Measurements from ENCODE around the gene SCIMP.
A peak's percentile ranks its signal among the peaks of the same experiment; 100 is the strongest.

SCIMP gene

DNA sequence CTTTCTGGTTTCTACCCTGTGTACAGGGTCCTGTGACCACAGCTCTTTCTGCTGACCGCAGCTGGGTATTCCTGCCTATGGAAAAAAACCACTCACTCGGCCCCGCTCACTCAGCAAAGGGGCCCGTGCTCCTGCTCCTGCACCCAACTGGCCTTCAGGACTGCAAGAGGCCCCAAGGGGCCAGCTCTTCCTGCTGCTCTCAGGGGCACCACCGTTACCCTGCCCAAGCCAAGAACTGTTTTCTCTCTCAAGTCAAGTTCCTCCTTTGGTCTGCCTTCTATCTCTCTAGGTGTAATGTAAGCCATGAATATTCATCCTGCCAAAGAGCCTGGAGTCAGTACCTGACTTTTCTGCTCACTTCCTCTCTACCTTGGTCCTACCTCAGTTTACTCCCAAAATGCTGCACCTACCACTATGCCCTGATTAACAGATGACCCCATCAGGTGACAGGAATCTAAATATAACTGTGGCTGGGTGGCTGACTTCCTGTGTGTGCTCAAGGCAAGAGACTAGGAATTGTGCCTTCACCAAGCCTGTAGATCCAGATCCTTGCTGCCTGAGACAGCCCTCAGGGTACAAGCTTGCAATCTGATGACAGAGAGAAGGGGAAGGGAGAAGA is 20.4 kb upstream of the SCIMP start:
- H3K27ac ChIP-seq (ENCODE audit: low read length, poor library complexity, severe bottlenecking), result no peak overlapping the region
- H2BK15ac ChIP-seq (ENCODE audit: low read depth, poor library complexity, severe bottlenecking), result no peak overlapping the region
- no peak overlapping the region for H2AFZ ChIP-seq (ENCODE audit: low read depth, low read length)
- H4K91ac ChIP-seq (ENCODE audit: low read length), result peak overlapping the region; percentile 75
- H2BK120ac ChIP-seq (ENCODE audit: low read depth, low read length), result no peak overlapping the region
- H3K36me3 ChIP-seq (ENCODE audit: control insufficient read depth in 1 of 2, insufficient read depth in 2 of 2, low read depth in 1 of 2, low read length in 2 of 2), result no peaks in the 10 kb centered on the region
- 74% methylated on average over 5 of the region's 5 CpGs for WGBS
- H3K9ac ChIP-seq (ENCODE audit: low read length), result no peak overlapping the region
- H3K4me1 ChIP-seq (ENCODE audit: control insufficient read depth, insufficient read depth, low read depth, low read length), result no peaks in the 10 kb centered on the region
- H3K4ac ChIP-seq (ENCODE audit: low read depth in 1 of 2, low read length in 2 of 2), result peak overlapping the region in 1 of 2 experiments; percentile 35
- no peak overlapping the region for H3K23ac ChIP-seq (ENCODE audit: low read length in 2 of 2)
- no peak overlapping the region for H3K4me2 ChIP-seq (ENCODE audit: low read length, poor library complexity, severe bottlenecking)
- H3K18ac ChIP-seq (ENCODE audit: low read depth in 1 of 2, low read length in 2 of 2), result no peak overlapping the region
- H3K79me1 ChIP-seq (replicated peaks; ENCODE audit: low read length, poor library complexity, severe bottlenecking), result no peaks in the 10 kb centered on the region
- H4K8ac ChIP-seq (ENCODE audit: low read length), result no peak overlapping the region
- no peaks in the 10 kb centered on the region for H3K9me3 ChIP-seq (ENCODE audit: control insufficient read depth, low read length)
- DNase-seq, result no peak
- H2AK5ac ChIP-seq (ENCODE audit: low read length, severe bottlenecking), result no peak overlapping the region
- H3K4me3 ChIP-seq (ENCODE audit: insufficient read depth in 1 of 2, low read depth in 1 of 2, low read length in 2 of 2), result no peak overlapping the region
- H3K14ac ChIP-seq (ENCODE audit: low read length in 2 of 2), result no peak overlapping the region
- no peaks in the 10 kb centered on the region for H3K27me3 ChIP-seq (ENCODE audit: control insufficient read depth in 1 of 2, insufficient read depth in 1 of 2, low read length in 2 of 2)
- H2BK5ac ChIP-seq (ENCODE audit: low read depth, low read length, poor library complexity, severe bottlenecking), result no peak overlapping the region
- H2BK12ac ChIP-seq (ENCODE audit: low read length in 2 of 2), result no peak overlapping the region

DNA sequence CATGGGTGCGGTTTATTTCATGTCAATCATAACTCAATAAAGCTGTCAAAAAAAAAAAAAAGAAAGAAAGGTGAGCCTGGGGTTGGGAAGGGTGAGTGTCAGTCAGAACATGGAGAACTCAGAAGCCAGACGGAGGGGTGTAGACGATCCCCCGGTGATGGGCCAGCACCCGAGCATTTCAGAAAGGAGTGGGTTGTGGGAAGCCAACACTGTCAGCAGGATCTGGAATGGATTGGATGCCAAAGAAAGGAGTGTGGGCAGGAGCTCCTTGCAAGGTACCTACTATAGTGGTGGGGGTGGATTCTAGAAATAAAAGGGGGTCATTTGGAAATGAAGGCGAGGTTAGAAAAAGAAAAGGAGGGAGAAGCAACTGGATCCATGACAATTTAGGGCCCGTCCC is 19.8 kb upstream of the SCIMP start:
- 78% methylated on average over 6 of the region's 7 CpGs for WGBS
- H2AFZ ChIP-seq (ENCODE audit: low read depth, low read length), result no peak overlapping the region
- H3K4me2 ChIP-seq (ENCODE audit: low read length, poor library complexity, severe bottlenecking), result no peak overlapping the region
- H2BK5ac ChIP-seq (ENCODE audit: low read depth, low read length, poor library complexity, severe bottlenecking), result no peak overlapping the region
- H2BK120ac ChIP-seq (ENCODE audit: low read depth, low read length), result no peak overlapping the region
- no peak overlapping the region for H3K27ac ChIP-seq (ENCODE audit: low read length, poor library complexity, severe bottlenecking)
- H2BK12ac ChIP-seq (ENCODE audit: low read length in 2 of 2), result no peak overlapping the region
- H3K36me3 ChIP-seq (ENCODE audit: control insufficient read depth in 1 of 2, insufficient read depth in 2 of 2, low read depth in 1 of 2, low read length in 2 of 2), result no peaks in the 10 kb centered on the region
- H4K91ac ChIP-seq (ENCODE audit: low read length), result no peak overlapping the region
- H3K27me3 ChIP-seq (ENCODE audit: control insufficient read depth in 1 of 2, insufficient read depth in 1 of 2, low read length in 2 of 2), result no peaks in the 10 kb centered on the region
- H3K14ac ChIP-seq (ENCODE audit: low read length in 2 of 2), result no peak overlapping the region
- H3K9ac ChIP-seq (ENCODE audit: low read length), result no peak overlapping the region
- no peak overlapping the region for H4K8ac ChIP-seq (ENCODE audit: low read length)
- no peak overlapping the region for H3K18ac ChIP-seq (ENCODE audit: low read depth in 1 of 2, low read length in 2 of 2)
- H3K9me3 ChIP-seq (ENCODE audit: control insufficient read depth, low read length), result no peaks in the 10 kb centered on the region
- no peaks in the 10 kb centered on the region for H3K79me1 ChIP-seq (replicated peaks; ENCODE audit: low read length, poor library complexity, severe bottlenecking)
- H3K4me3 ChIP-seq (ENCODE audit: insufficient read depth in 1 of 2, low read depth in 1 of 2, low read length in 2 of 2), result no peak overlapping the region
- H3K4ac ChIP-seq (ENCODE audit: low read depth in 1 of 2, low read length in 2 of 2), result no peak overlapping the region
- no peak for DNase-seq
- H3K23ac ChIP-seq (ENCODE audit: low read length in 2 of 2), result no peak overlapping the region
- no peak overlapping the region for H2BK15ac ChIP-seq (ENCODE audit: low read depth, poor library complexity, severe bottlenecking)
- H3K4me1 ChIP-seq (ENCODE audit: control insufficient read depth, insufficient read depth, low read depth, low read length), result no peaks in the 10 kb centered on the region
- H2AK5ac ChIP-seq (ENCODE audit: low read length, severe bottlenecking), result no peak overlapping the region

DNA sequence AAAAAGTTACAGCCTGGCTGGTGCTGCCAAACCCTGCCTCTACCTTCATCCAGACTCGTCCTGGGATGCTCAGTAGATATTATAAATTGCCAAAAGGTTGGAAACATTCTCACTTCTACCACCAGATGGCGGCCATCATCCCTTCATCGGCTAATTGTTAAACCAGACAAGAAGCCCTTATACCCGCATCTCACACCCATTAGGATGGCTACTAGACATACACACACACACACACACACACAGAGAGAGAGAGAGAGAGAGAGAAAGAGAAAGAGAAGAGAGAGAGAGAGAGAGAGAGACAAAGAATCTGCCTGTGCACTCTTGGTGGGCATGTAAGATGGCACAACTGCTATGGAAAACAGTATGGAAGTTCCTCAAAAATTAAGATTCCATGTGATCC is 15.0 kb upstream of the SCIMP start:
- no peak overlapping the region for H3K27ac ChIP-seq (ENCODE audit: low read length, poor library complexity, severe bottlenecking)
- H2BK5ac ChIP-seq (ENCODE audit: low read depth, low read length, poor library complexity, severe bottlenecking), result no peak overlapping the region
- peak overlapping the region; percentile 3 for H2AFZ ChIP-seq (ENCODE audit: low read depth, low read length)
- H3K23ac ChIP-seq (ENCODE audit: low read length in 2 of 2), result no peak overlapping the region
- WGBS, result 10% methylated on average over 1 of the region's 4 CpGs
- no peak overlapping the region for H2AK5ac ChIP-seq (ENCODE audit: low read length, severe bottlenecking)
- H3K79me1 ChIP-seq (replicated peaks; ENCODE audit: low read length, poor library complexity, severe bottlenecking), result no peaks in the 10 kb centered on the region
- no peak overlapping the region for H3K4me2 ChIP-seq (ENCODE audit: low read length, poor library complexity, severe bottlenecking)
- peak; percentile 86 for DNase-seq
- H3K9me3 ChIP-seq (ENCODE audit: control insufficient read depth, low read length), result no peaks in the 10 kb centered on the region
- no peak overlapping the region for H3K4ac ChIP-seq (ENCODE audit: low read depth in 1 of 2, low read length in 2 of 2)
- no peak overlapping the region for H4K91ac ChIP-seq (ENCODE audit: low read length)
- no peak overlapping the region for H3K4me3 ChIP-seq (ENCODE audit: insufficient read depth in 1 of 2, low read depth in 1 of 2, low read length in 2 of 2)
- H3K27me3 ChIP-seq (ENCODE audit: control insufficient read depth in 1 of 2, insufficient read depth in 1 of 2, low read length in 2 of 2), result peaks cover 0 to 7% of the 10 kb centered on the region in 2 experiments
- H2BK120ac ChIP-seq (ENCODE audit: low read depth, low read length), result no peak overlapping the region
- no peak overlapping the region for H2BK15ac ChIP-seq (ENCODE audit: low read depth, poor library complexity, severe bottlenecking)
- H4K8ac ChIP-seq (ENCODE audit: low read length), result no peak overlapping the region
- no peak overlapping the region for H3K9ac ChIP-seq (ENCODE audit: low read length)
- H2BK12ac ChIP-seq (ENCODE audit: low read length in 2 of 2), result no peak overlapping the region
- peaks cover 4% of the 10 kb centered on the region for H3K4me1 ChIP-seq (ENCODE audit: control insufficient read depth, insufficient read depth, low read depth, low read length)
- H3K18ac ChIP-seq (ENCODE audit: low read depth in 1 of 2, low read length in 2 of 2), result no peak overlapping the region
- no peaks in the 10 kb centered on the region for H3K36me3 ChIP-seq (ENCODE audit: control insufficient read depth in 1 of 2, insufficient read depth in 2 of 2, low read depth in 1 of 2, low read length in 2 of 2)
- H3K14ac ChIP-seq (ENCODE audit: low read length in 2 of 2), result no peak overlapping the region

DNA sequence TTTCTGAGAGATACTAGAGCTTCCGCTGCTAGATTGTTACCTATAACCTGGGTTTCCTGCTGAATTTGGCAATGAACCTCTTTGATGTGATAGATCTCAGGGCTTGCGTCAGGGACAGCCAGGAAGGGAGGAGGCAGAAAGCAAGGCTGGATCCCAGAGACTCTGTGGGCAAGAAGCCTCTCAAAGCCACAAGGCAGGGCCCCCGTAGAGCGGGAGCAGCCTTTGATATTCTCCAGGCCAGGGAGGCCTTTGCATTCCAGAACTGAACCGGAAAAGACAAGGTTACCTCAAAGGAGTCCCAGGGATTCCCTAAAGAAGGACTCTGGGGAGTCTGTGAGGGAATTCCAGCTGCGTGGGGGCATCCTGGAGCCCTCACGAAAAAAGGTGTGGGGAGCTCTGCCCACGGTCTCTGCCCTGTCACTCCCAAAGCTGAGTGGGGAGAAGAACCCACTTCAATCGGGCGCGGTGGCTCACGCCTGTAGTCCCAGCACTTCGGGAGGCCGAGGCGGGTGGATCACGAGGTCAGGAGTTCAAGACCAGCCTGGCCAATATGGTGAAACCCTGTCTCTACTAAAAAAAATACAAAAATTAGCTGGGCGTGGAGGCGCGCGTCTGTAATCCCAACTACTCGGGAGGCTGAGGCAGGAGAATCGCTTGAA is 14.3 kb upstream of the SCIMP start:
- peaks cover 4% of the 10 kb centered on the region for H3K4me1 ChIP-seq (ENCODE audit: control insufficient read depth, insufficient read depth, low read depth, low read length)
- H3K4me2 ChIP-seq (ENCODE audit: low read length, poor library complexity, severe bottlenecking), result no peak overlapping the region
- H4K8ac ChIP-seq (ENCODE audit: low read length), result no peak overlapping the region
- no peak overlapping the region for H3K27ac ChIP-seq (ENCODE audit: low read length, poor library complexity, severe bottlenecking)
- no peak overlapping the region for H2AFZ ChIP-seq (ENCODE audit: low read depth, low read length)
- no peak overlapping the region for H3K18ac ChIP-seq (ENCODE audit: low read depth in 1 of 2, low read length in 2 of 2)
- WGBS, result 76% methylated on average over 21 of the region's 22 CpGs
- no peak overlapping the region for H2BK120ac ChIP-seq (ENCODE audit: low read depth, low read length)
- no peak overlapping the region for H2BK15ac ChIP-seq (ENCODE audit: low read depth, poor library complexity, severe bottlenecking)
- no peaks in the 10 kb centered on the region for H3K79me1 ChIP-seq (replicated peaks; ENCODE audit: low read length, poor library complexity, severe bottlenecking)
- peaks cover 0 to 7% of the 10 kb centered on the region in 2 experiments for H3K27me3 ChIP-seq (ENCODE audit: control insufficient read depth in 1 of 2, insufficient read depth in 1 of 2, low read length in 2 of 2)
- H2BK5ac ChIP-seq (ENCODE audit: low read depth, low read length, poor library complexity, severe bottlenecking), result no peak overlapping the region
- H3K4ac ChIP-seq (ENCODE audit: low read depth in 1 of 2, low read length in 2 of 2), result no peak overlapping the region
- H2BK12ac ChIP-seq (ENCODE audit: low read length in 2 of 2), result no peak overlapping the region
- H4K91ac ChIP-seq (ENCODE audit: low read length), result no peak overlapping the region
- no peak overlapping the region for H3K4me3 ChIP-seq (ENCODE audit: insufficient read depth in 1 of 2, low read depth in 1 of 2, low read length in 2 of 2)
- H3K23ac ChIP-seq (ENCODE audit: low read length in 2 of 2), result no peak overlapping the region
- DNase-seq, result no peak
- H3K9me3 ChIP-seq (ENCODE audit: control insufficient read depth, low read length), result no peaks in the 10 kb centered on the region
- no peak overlapping the region for H2AK5ac ChIP-seq (ENCODE audit: low read length, severe bottlenecking)
- H3K14ac ChIP-seq (ENCODE audit: low read length in 2 of 2), result no peak overlapping the region
- H3K9ac ChIP-seq (ENCODE audit: low read length), result no peak overlapping the region
- no peaks in the 10 kb centered on the region for H3K36me3 ChIP-seq (ENCODE audit: control insufficient read depth in 1 of 2, insufficient read depth in 2 of 2, low read depth in 1 of 2, low read length in 2 of 2)

All from mesenchymal stem cell (in vitro differentiated cells and primary cell).